OCI-LY7 (cell line): ENCODE measurements around the gene CNBP. TPM values are rescaled to one million over a fixed set of nuclear protein-coding genes. Genes with fewer than 3 reads are reported as not detected.
A peak's percentile ranks its signal among the peaks of the same experiment; 100 is the strongest.

Experiments
- BruUV-seq: library from RNA; stranded (reverse); fragments of 400-500 nt; replicated peaks from 2 replicates; lab custom pipeline; 2021; lab: Mats Ljungman, UMichigan
- CTCF ChIA-PET: fragments of 300-600 bp; sonication (Branson Sonifier 250); formaldehyde crosslinking; loops from one replicate; lab custom pipeline; 2022; ENCODE audit warnings: antibody characterized with exemption; ENCODE audit not compliant: unreplicated experiment; lab: Charles Lee
- POLR2A ChIA-PET: fragments of 300-600 bp; sonication (Branson Sonifier 250); formaldehyde crosslinking; loops from one replicate; lab custom pipeline; 2022; ENCODE audit warnings: antibody characterized with exemption; lab: Charles Lee
- DNase-seq: peaks from one replicate; pipeline ENCODE4 v3.0.0-alpha.2; 2015; ENCODE audit warnings: low spot score
- H2AFZ ChIP-seq: fragments of 200-600 bp; sonication (generic), shearing (Covaris generic); 2 replicates; pipeline ENCODE4 v1.6.1; 2014; ENCODE audit warnings: mild to moderate bottlenecking, antibody characterized with exemption, low read length, moderate library complexity
- H3K27ac ChIP-seq: fragments of 200-600 bp; sonication (generic); 2 replicates; pipeline ENCODE4 v1.5.1; 2014; ENCODE audit warnings: mixed run types, low read depth, mild to moderate bottlenecking, moderate library complexity, low read length, inconsistent platforms; ENCODE audit not compliant: poor library complexity, severe bottlenecking
- H3K36me3 ChIP-seq: fragments of 200-600 bp; sonication (generic); 2 replicates; pipeline ENCODE4 v1.6.1; 2014; ENCODE audit warnings: mild to moderate bottlenecking, antibody characterized with exemption, low read length, moderate library complexity, mixed read lengths; ENCODE audit not compliant: insufficient read depth
- H3K4me1 ChIP-seq: fragments of 200-600 bp; sonication (generic); 2 replicates; pipeline ENCODE4 v1.5.1; 2014; ENCODE audit warnings: mild to moderate bottlenecking, low read length; ENCODE audit not compliant: insufficient read depth, poor library complexity, severe bottlenecking
- H3K4me2 ChIP-seq: fragments of 200-600 bp; sonication (generic); 2 replicates; pipeline ENCODE4 v1.6.1; 2014; ENCODE audit warnings: mild to moderate bottlenecking, low read length
- H3K4me3 ChIP-seq: fragments of 200-600 bp; sonication (generic); 2 replicates; pipeline ENCODE4 v1.5.1; 2014; ENCODE audit warnings: mild to moderate bottlenecking, low read depth, low read length; ENCODE audit not compliant: poor library complexity, severe bottlenecking
- H3K79me2 ChIP-seq: fragments of 200-600 bp; sonication (generic); 2 replicates; pipeline ENCODE4 v1.6.1; 2016; ENCODE audit warnings: low read depth, mild to moderate bottlenecking, low read length, moderate library complexity, mixed read lengths; ENCODE audit not compliant: insufficient read depth
- H3K9me2 ChIP-seq: fragments of 200-600 bp; sonication (generic); 2 replicates; pipeline ENCODE4 v1.6.1; 2016; ENCODE audit warnings: mild to moderate bottlenecking, low read length, mixed read lengths; ENCODE audit not compliant: insufficient read depth
- H3K9me3 ChIP-seq: fragments of 200-600 bp; sonication (generic); 2 replicates; pipeline ENCODE4 v1.6.1; 2014; ENCODE audit warnings: mild to moderate bottlenecking, mixed run types, low read length, mixed read lengths
- H4K20me1 ChIP-seq: fragments of 200-600 bp; sonication (generic); 2 replicates; pipeline ENCODE4 v1.6.1; 2014; ENCODE audit warnings: mild to moderate bottlenecking, antibody characterized with exemption, low read length, moderate library complexity, mixed read lengths; ENCODE audit not compliant: insufficient read depth
- CTCF ChIP-seq: fragments of 200-600 bp; sonication (generic); conservative IDR thresholded peaks from 2 replicates; pipeline ENCODE4 v1.5.1; 2014; ENCODE audit warnings: mild to moderate bottlenecking, antibody characterized with exemption, low read length, moderate library complexity, mixed read lengths
- EZH2phosphoT487 ChIP-seq: fragments of 200-600 bp; sonication (generic); IDR thresholded peaks from 2 replicates; pipeline ENCODE4 v1.6.1; 2018; ENCODE audit warnings: low read depth, borderline replicate concordance, mild to moderate bottlenecking, mixed run types, antibody characterized with exemption, low read length, moderate library complexity, mixed read lengths
- intact Hi-C: fragments of 100-400 bp; cut with micrococcal nuclease; formaldehyde crosslinking; loops from one replicate; pipeline ENCODE4 v1.10.0; 2022; ENCODE audit not compliant: unreplicated experiment
- total RNA-seq, 2 experiments: library from RNA; depleted of rRNA in 1 of 2; stranded (reverse); fragments of >200 nt in 1 of 2; shearing (Covaris generic) in 1 of 2; gene quantifications; 2 replicates each; pipeline ENCODE4 v1.2.3, GENCODE V29; 2014 to 2022

CNBP gene
- total RNA-seq, 2 experiments from 2014 or later = 324 to 336 TPM

- intact Hi-C loops = loop anchor here (1.0 kb wide), 5 partner anchors 21 to 109 kb away; partner anchors contain the start of genes CNBP and COPG1
- TF ChIP-seq CTCF (peak; percentile 65), EZH2phosphoT487 (no peak)
- Histone ChIP-seq H3K27ac (peak overlapping the region; percentile 91), H3K36me3 (peaks cover 51% of the 10 kb centered on the region), H3K79me2 (peaks cover 24% of the 10 kb centered on the region; the same call in 1 of the 2 replicates), H3K4me2 (peak overlapping the region; percentile 93), H2AFZ (peak overlapping the region; percentile 68; the same call in 1 of the 2 replicates), H3K9me3 (no peaks in the 10 kb centered on the region), H3K4me3 (peak overlapping the region; percentile 95), H3K4me1 (peaks cover 28% of the 10 kb centered on the region), H4K20me1 (no peaks in the 10 kb centered on the region), H3K9me2 (no peaks in the 10 kb centered on the region)
- ChIA-PET CTCF (interaction anchor here (0.6 to 2.1 kb wide), 2 partner anchors 62 to 83 kb away, joined by 3 to 6 read pairs; no protein-coding TSS in a partner anchor), POLR2A (interaction anchor here (0.6 to 0.9 kb wide), 5 partner anchors 9 to 163 kb away, joined by 3 read pairs; no protein-coding TSS in a partner anchor)
- BruUV-seq = no TSS peak
- DNase-seq = peak; percentile 55
Measured at GRCh38 chr3:129161860-129162271, 21.8 kb downstream of the CNBP start.

- Histone ChIP-seq H3K4me1 (peaks cover 28% of the 10 kb centered on the region), H3K9me3 (no peaks in the 10 kb centered on the region)
Measured at GRCh38 chr3:129160891-129161859, 22.5 kb downstream of the CNBP start, which contains the start of gene ISY1. ISY1 (minus strand) TSS chr3:129161063; CDS start chr3:129160975, 88 bp downstream.

More at GRCh38 chr3:129160891-129161859, 22.5 kb downstream of the CNBP start, which contains the start of gene ISY1:
- ChIA-PET POLR2A (interaction anchor here (0.6 to 1.0 kb wide), 6 partner anchors 10 to 162 kb away, joined by 3 read pairs; no protein-coding TSS in a partner anchor), CTCF (interaction anchor here (2.1 kb wide), 1 partner anchor 84 kb away, joined by 6 read pairs; no protein-coding TSS in a partner anchor)
- peak within 1 kb of the TSS; percentile 95 for H3K4me3 ChIP-seq
- H4K20me1 ChIP-seq = no peaks in the 10 kb centered on the region
- peaks cover 51% of the 10 kb centered on the region for H3K36me3 ChIP-seq
- H3K79me2 ChIP-seq = peaks cover 24% of the 10 kb centered on the region; the same call in 1 of the 2 replicates
- H3K4me2 ChIP-seq = peak within 1 kb of the TSS; percentile 93
- TSS peak; percentile 98 for BruUV-seq
- TF ChIP-seq EZH2phosphoT487 (no peak), CTCF (peak; percentile 94)
- peak; percentile 97 for DNase-seq
- H3K27ac ChIP-seq = peak within 1 kb of the TSS; percentile 91
- intact Hi-C loops = loop anchor here (1.0 kb wide), 5 partner anchors 22 to 108 kb away; partner anchors contain the start of genes CNBP and COPG1
- peak within 1 kb of the TSS; percentile 68; the same call in 1 of the 2 replicates for H2AFZ ChIP-seq
- H3K9me2 ChIP-seq = no peaks in the 10 kb centered on the region
